ACHN (cell line): ENCODE results near the gene FAM156A.
"Not testable (repeated sequence)": the region's sequence is repeated elsewhere in the genome, so short reads cannot be mapped to it uniquely, and the experiment has no call there.

Experiments used
- DNase-seq: peaks from one replicate; pipeline ENCODE4 v3.0.0-alpha.2; 2015
- in situ Hi-C: cut with HindIII; loops from 2 replicates; pipeline ENCODE4 v1.10.0; 2017; ENCODE audit warnings: low sequenced_read_pairs, low pct_ligation_motif_present, low pct_unique_long_range_greater_than_20kb

The FAM156A gene

GRCh38 chrX:52958113-52958959 is at the start of gene FAM156A:
TSS of gene FAM156A (minus strand) at chrX:52958518. CDS start at chrX:52948588, 9,930 bp downstream.
- DNase-seq, in situ Hi-C loops: not testable (repeated sequence)

- no peak for DNase-seq
- in situ Hi-C loops, result no loop called here
Observed at GRCh38 chrX:53005327-53005726, 47.0 kb upstream of the FAM156A start.

- DNase-seq, result no peak
- in situ Hi-C loops, result no loop called here
Observed at GRCh38 chrX:53004811-53005210, 46.5 kb upstream of the FAM156A start.

GRCh38 chrX:53004038-53004437 is 45.7 kb upstream of the FAM156A start:
- DNase-seq, result no peak
- in situ Hi-C loops, result no loop called here

- in situ Hi-C loops, result no loop called here
- DNase-seq, result no peak
Observed at GRCh38 chrX:53003111-53003510, 44.8 kb upstream of the FAM156A start.

GRCh38 chrX:53001958-53002357 is 43.6 kb upstream of the FAM156A start:
- no peak for DNase-seq
- in situ Hi-C loops, result no loop called here

- no peak for DNase-seq
- in situ Hi-C loops, result no loop called here
Observed at GRCh38 chrX:53000447-53001135, 42.3 kb upstream of the FAM156A start.

GRCh38 chrX:52995987-52996331 is 37.6 kb upstream of the FAM156A start:
- no peak for DNase-seq

GRCh38 chrX:52995135-52995986 is 37.0 kb upstream of the FAM156A start:
- in situ Hi-C loops, result no loop called here
- DNase-seq, result peak; percentile 89

More at GRCh38 chrX:52995987-52996331, 37.6 kb upstream of the FAM156A start:
- in situ Hi-C loops, result no loop called here

GRCh38 chrX:52990848-52991247 is 32.5 kb upstream of the FAM156A start:
- DNase-seq, result no peak
- in situ Hi-C loops, result no loop called here

- DNase-seq, result peak; percentile 45
- in situ Hi-C loops, result not testable (repeated sequence)
Observed at GRCh38 chrX:52990011-52990631, 31.8 kb upstream of the FAM156A start.

- no peak for DNase-seq
- in situ Hi-C loops, result no loop called here
Observed at GRCh38 chrX:52988985-52989917, 30.9 kb upstream of the FAM156A start.

- DNase-seq, result no peak
- in situ Hi-C loops, result no loop called here
Observed at GRCh38 chrX:52983321-52984000, 25.1 kb upstream of the FAM156A start.

GRCh38 chrX:52979993-52980392 is 21.7 kb upstream of the FAM156A start:
- in situ Hi-C loops, result no loop called here
- DNase-seq, result no peak

GRCh38 chrX:52979568-52979967 is 21.2 kb upstream of the FAM156A start:
- no peak for DNase-seq
- in situ Hi-C loops, result no loop called here

- in situ Hi-C loops, result no loop called here
- no peak for DNase-seq
Observed at GRCh38 chrX:52977953-52978352, 19.6 kb upstream of the FAM156A start.

- DNase-seq, in situ Hi-C loops: not testable (repeated sequence)
Observed at GRCh38 chrX:52975576-52975975, 17.3 kb upstream of the FAM156A start.
